PC-3 (cell line): ENCODE measurements around the gene YY1. TPM values are rescaled to one million over a fixed set of nuclear protein-coding genes. Genes with fewer than 3 reads are reported as not detected.

Experiments
- ATAC-seq: fragments of 200-7000 bp; cut with Tn5 transposase; 2 replicates; pipeline ENCODE4 v1.9.1; 2020; ENCODE audit warnings: mild to moderate bottlenecking, moderate library complexity
- BruUV-seq: library from RNA; stranded (reverse); fragments of 400-500 nt; replicated peaks from 2 replicates; lab custom pipeline; 2021; lab: Mats Ljungman, UMichigan
- CTCF ChIA-PET: fragments of 300-600 bp; sonication (Branson Sonifier 250); formaldehyde crosslinking; loops from one replicate; lab custom pipeline; 2022; ENCODE audit warnings: antibody characterized with exemption; lab: Charles Lee
- POLR2A ChIA-PET: fragments of 300-600 bp; sonication (Branson Sonifier 250); formaldehyde crosslinking; loops from one replicate; lab custom pipeline; 2022; ENCODE audit warnings: antibody characterized with exemption; ENCODE audit not compliant: unreplicated experiment; lab: Charles Lee
- DNase-seq: peaks from one replicate; pipeline ENCODE4 v3.0.0-alpha.2; 2015
- H2AFZ ChIP-seq: fragments of 300-600 bp; sonication (generic); 2 replicates; pipeline ENCODE4 v1.6.0; 2016; ENCODE audit warnings: antibody characterized with exemption, low read length
- H3F3A ChIP-seq: fragments of 300-600 bp; sonication (generic); one replicate; pipeline ENCODE4 v1.6.0; 2017; ENCODE audit warnings: antibody characterized with exemption, low read length, control low read depth, mild to moderate bottlenecking; ENCODE audit not compliant: unreplicated experiment
- H3K27ac ChIP-seq: fragments of 300-600 bp; sonication (generic); 2 replicates; pipeline ENCODE4 v1.5.1; 2016; ENCODE audit warnings: mild to moderate bottlenecking, low read length
- H3K27me3 ChIP-seq: fragments of 300-600 bp; sonication (generic); 2 replicates; pipeline ENCODE4 v1.6.1; 2016; ENCODE audit warnings: low read length, mixed read lengths
- H3K36me3 ChIP-seq: fragments of 300-600 bp; sonication (generic); 2 replicates; pipeline ENCODE4 v1.6.1; 2016; ENCODE audit warnings: low read depth, mixed run types, low read length, mixed read lengths
- H3K4me1 ChIP-seq: fragments of 300-600 bp; sonication (generic); 2 replicates; pipeline ENCODE4 v1.5.1; 2016; ENCODE audit warnings: low read length; ENCODE audit not compliant: insufficient read depth
- H3K4me2 ChIP-seq: fragments of 300-600 bp; sonication (generic); 2 replicates; pipeline ENCODE4 v1.6.0; 2016; ENCODE audit warnings: low read length
- H3K4me3 ChIP-seq: fragments of 300-600 bp; sonication (generic); 2 replicates; pipeline ENCODE4 v1.5.1; 2016; ENCODE audit warnings: mild to moderate bottlenecking, low read length, mixed read lengths
- H3K79me2 ChIP-seq: fragments of 300-600 bp; sonication (generic); 2 replicates; pipeline ENCODE4 v1.6.1; 2017; ENCODE audit warnings: low read length, mixed read lengths
- H3K9ac ChIP-seq: fragments of 300-600 bp; sonication (generic); 2 replicates; pipeline ENCODE4 v1.6.0; 2016; ENCODE audit warnings: mild to moderate bottlenecking, low read length
- H3K9me2 ChIP-seq: fragments of 300-600 bp; sonication (generic); replicated peaks from 2 replicates; pipeline ENCODE4 v1.6.1; 2016; ENCODE audit warnings: mixed run types, low read length, mixed read lengths
- H3K9me3 ChIP-seq: fragments of 300-600 bp; sonication (generic); 2 replicates; pipeline ENCODE4 v1.6.1; 2016; ENCODE audit warnings: low read length, mixed read lengths
- H4K20me1 ChIP-seq: fragments of 300-600 bp; sonication (generic); 2 replicates; pipeline ENCODE4 v1.6.1; 2016; ENCODE audit warnings: low read length, mixed read lengths
- CTCF ChIP-seq: fragments of 300-600 bp; sonication (generic); conservative IDR thresholded peaks from 2 replicates; pipeline ENCODE4 v1.5.1; 2017; ENCODE audit warnings: antibody characterized with exemption, low read depth, mild to moderate bottlenecking, low read length
- EZH2 ChIP-seq: fragments of 300-600 bp; sonication (generic); IDR thresholded peaks from one replicate; pipeline ENCODE4 v1.6.1; 2017; ENCODE audit warnings: antibody characterized with exemption, mild to moderate bottlenecking, low read length; ENCODE audit not compliant: unreplicated experiment
- EZH2phosphoT487 ChIP-seq: fragments of 300-600 bp; sonication (generic); IDR thresholded peaks from 2 replicates; pipeline ENCODE4 v1.6.1; 2018; ENCODE audit warnings: mild to moderate bottlenecking, antibody characterized with exemption, low read length, borderline replicate concordance
- intact Hi-C: fragments of 100-400 bp; cut with micrococcal nuclease; formaldehyde crosslinking; loops from 2 replicates; pipeline ENCODE4 v1.9.0; 2023
- total RNA-seq: library from RNA; depleted of rRNA; stranded (reverse); fragments of >200 nt; gene quantifications from 2 replicates; pipeline ENCODE4 v1.2.3, GENCODE V29; 2014

Gene YY1
- total RNA-seq, 1 experiment from 2014 or later, result 64.1 TPM

- intact Hi-C loops, result loop anchor here (2.0 to 5.0 kb wide), 5 partner anchors 83 to 209 kb away; partner anchors contain the start of gene WDR25
- no peak for TF ChIP-seq EZH2phosphoT487
- TF ChIP-seq EZH2, result no peak
- no peak for TF ChIP-seq CTCF
- H3K4me1 ChIP-seq, result peaks cover 12% of the 10 kb centered on the region
- H3K79me2 ChIP-seq, result no peaks in the 10 kb centered on the region
- H3K27me3 ChIP-seq, result no peaks in the 10 kb centered on the region
- H3K9me3 ChIP-seq, result no peaks in the 10 kb centered on the region
- DNase-seq, result no peak
- peak overlapping the region; percentile 66; the same call in 1 of the 2 replicates for H3K4me3 ChIP-seq
- no peaks in the 10 kb centered on the region for H3F3A ChIP-seq
- no peak for ATAC-seq
- no peaks in the 10 kb centered on the region for H3K36me3 ChIP-seq
- CTCF ChIA-PET, result no interaction called here
- peak overlapping the region; percentile 88; the same call in 1 of the 2 replicates for H3K9ac ChIP-seq
- H3K4me2 ChIP-seq, result peak overlapping the region; percentile 93
- POLR2A ChIA-PET, result no interaction called here
- no peaks in the 10 kb centered on the region for H3K9me2 ChIP-seq
- no peak overlapping the region for H2AFZ ChIP-seq
- no TSS peak for BruUV-seq
- H4K20me1 ChIP-seq, result no peaks in the 10 kb centered on the region
- H3K27ac ChIP-seq, result no peak overlapping the region
These were observed 47.2 kb upstream of the YY1 start for GRCh38 chr14:100191584-100192249.

- TSS peak; percentile 89 for BruUV-seq
- Histone ChIP-seq H3K9me3 (no peaks in the 10 kb centered on the region), H3K9me2 (no peaks in the 10 kb centered on the region), H3K4me1 (peaks cover 12% of the 10 kb centered on the region), H4K20me1 (no peaks in the 10 kb centered on the region), H3K27me3 (no peaks in the 10 kb centered on the region), H3K4me3 (peak overlapping the region; percentile 66), H3K4me2 (peak overlapping the region; percentile 93), H3K27ac (peak overlapping the region; percentile 38), H3K36me3 (no peaks in the 10 kb centered on the region), H3K9ac (peak overlapping the region; percentile 88), H3K79me2 (no peaks in the 10 kb centered on the region), H3F3A (no peaks in the 10 kb centered on the region), H2AFZ (peak overlapping the region; percentile 96)
- DNase-seq, result no peak
- intact Hi-C loops, result loop anchor here (2.0 to 5.0 kb wide), 5 partner anchors 83 to 209 kb away; partner anchors contain the start of gene WDR25
- ChIA-PET POLR2A (no interaction called here), CTCF (interaction anchor here (0.6 to 1.1 kb wide), 3 partner anchors 9 to 120 kb away, joined by 3 to 4 read pairs (median 4); no protein-coding TSS in a partner anchor)
- TF ChIP-seq CTCF, result no peak
- ATAC-seq, result no peak
These were observed 46.7 kb upstream of the YY1 start for GRCh38 chr14:100192250-100192671.
